Keratinocyte (primary cell): Measurements from ENCODE around the gene SFSWAP.

ENCODE experiments used
- EZH2 ChIP-seq: IDR thresholded peaks from one replicate; pipeline ENCODE4 v1.6.1; 2012; ENCODE audit warnings: inconsistent platforms, mild to moderate bottlenecking, low read length, moderate library complexity
- TF ChIP-seq, protein P1 (sequence below), 3 experiments: IDR thresholded peaks in 1 of 3; conservative IDR thresholded peaks in 1 of 3; optimal IDR thresholded peaks in 1 of 3; 2 replicates in 2 of 3; 3 replicates in 1 of 3; pipeline versions ENCODE3 to v1.5.1; 2011; ENCODE audit warnings: low read length in 3 of 3, mild to moderate bottlenecking in 3 of 3, moderate library complexity in 2 of 3, control low read depth in 1 of 3, inconsistent platforms in 1 of 3; ENCODE audit not compliant: insufficient read depth in 2 of 3; ENCODE audit errors: extremely low read depth in 1 of 3

DNA sequence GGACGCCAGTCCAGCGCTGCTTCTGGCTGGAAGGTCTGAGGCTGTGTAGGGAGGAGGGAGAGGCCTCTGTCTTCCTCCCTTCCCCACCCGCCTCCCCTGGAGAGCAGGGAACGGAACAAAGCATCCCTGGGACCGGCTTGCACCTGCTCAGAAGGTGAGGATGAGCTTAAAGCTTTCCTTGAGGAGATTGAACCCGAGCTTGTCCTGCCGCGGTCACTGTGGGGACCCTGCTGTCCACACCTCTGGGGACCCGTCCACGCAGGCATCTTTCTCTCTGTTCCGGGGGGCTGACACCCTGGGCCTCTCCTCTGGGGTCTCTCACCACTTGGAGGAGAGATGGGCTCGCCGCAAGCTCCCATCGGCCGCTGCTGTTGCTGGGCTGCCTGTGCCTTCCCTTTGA lies 33.2 kb upstream of the SFSWAP start:
- TF ChIP-seq, protein P1, sequence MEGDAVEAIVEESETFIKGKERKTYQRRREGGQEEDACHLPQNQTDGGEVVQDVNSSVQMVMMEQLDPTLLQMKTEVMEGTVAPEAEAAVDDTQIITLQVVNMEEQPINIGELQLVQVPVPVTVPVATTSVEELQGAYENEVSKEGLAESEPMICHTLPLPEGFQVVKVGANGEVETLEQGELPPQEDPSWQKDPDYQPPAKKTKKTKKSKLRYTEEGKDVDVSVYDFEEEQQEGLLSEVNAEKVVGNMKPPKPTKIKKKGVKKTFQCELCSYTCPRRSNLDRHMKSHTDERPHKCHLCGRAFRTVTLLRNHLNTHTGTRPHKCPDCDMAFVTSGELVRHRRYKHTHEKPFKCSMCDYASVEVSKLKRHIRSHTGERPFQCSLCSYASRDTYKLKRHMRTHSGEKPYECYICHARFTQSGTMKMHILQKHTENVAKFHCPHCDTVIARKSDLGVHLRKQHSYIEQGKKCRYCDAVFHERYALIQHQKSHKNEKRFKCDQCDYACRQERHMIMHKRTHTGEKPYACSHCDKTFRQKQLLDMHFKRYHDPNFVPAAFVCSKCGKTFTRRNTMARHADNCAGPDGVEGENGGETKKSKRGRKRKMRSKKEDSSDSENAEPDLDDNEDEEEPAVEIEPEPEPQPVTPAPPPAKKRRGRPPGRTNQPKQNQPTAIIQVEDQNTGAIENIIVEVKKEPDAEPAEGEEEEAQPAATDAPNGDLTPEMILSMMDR (optimal IDR thresholded peaks at IDR 0.05 in 1 of 3, IDR thresholded peaks at IDR 0.05 in 1 of 3, conservative IDR thresholded peaks at IDR 0.05 in 1 of 3; ENCODE audit: extremely low read depth in 1 of 3, insufficient read depth in 2 of 3, low read length in 3 of 3) = no peak
- no peak for TF ChIP-seq EZH2
